GM12878 (cell line): ENCODE data around the gene YES1. TPM values are rescaled to one million over a fixed set of nuclear protein-coding genes. Genes with fewer than 3 reads are reported as not detected.

Source experiments
- ATAC-seq: fragments of 200-7000 bp; cut with Tn5 transposase; 3 replicates; pipeline ENCODE4 v1.9.1; 2020; ENCODE audit warnings: mild to moderate bottlenecking, moderate library complexity
- BruUV-seq: library from RNA; stranded (reverse); fragments of 400-500 nt; replicated peaks from 2 replicates; lab custom pipeline; 2021; lab: Mats Ljungman, UMichigan
- CTCF ChIA-PET: fragments of 300-600 bp; sonication (Branson Sonifier 250); formaldehyde crosslinking; extraction: SDS; loops from one replicate; lab custom pipeline; 2021; ENCODE audit warnings: inconsistent platforms; lab: Yijun Ruan, JAX
- POLR2A ChIA-PET: fragments of 350-600 bp; formaldehyde crosslinking; extraction: SDS; loops from one replicate; lab custom pipeline; 2021; ENCODE audit warnings: inconsistent platforms; lab: Charles Lee
- RAD21 ChIA-PET: fragments of 300-600 bp; sonication (Branson Sonifier 250); formaldehyde crosslinking; loops from one replicate; lab custom pipeline; 2023; ENCODE audit warnings: antibody characterized with exemption; ENCODE audit not compliant: unreplicated experiment; lab: Charles Lee
- SMC1A ChIA-PET: fragments of 300-600 bp; sonication (Branson Sonifier 250); formaldehyde crosslinking; loops from one replicate; lab custom pipeline; 2023; ENCODE audit not compliant: unreplicated experiment, uncharacterized antibody; lab: Charles Lee
- DNase-seq: peaks from one replicate; pipeline ENCODE4 v3.0.0-alpha.2; 2011; ENCODE audit warnings: low read depth, low spot score
- FAIRE-seq: peaks from 3 replicates; lab custom pipeline; 2011; peaks lifted over from hg19 to GRCh38; lab: Jason Lieb, UNC
- H2AFZ ChIP-seq: 2 replicates; pipeline ENCODE4 v1.6.0; 2011; ENCODE audit warnings: low read depth, low read length, control low read depth; ENCODE audit not compliant: control insufficient read depth
- H3K27ac ChIP-seq: 2 replicates; pipeline ENCODE4 v1.5.1; 2011; ENCODE audit warnings: control low read depth; ENCODE audit not compliant: control insufficient read depth, insufficient read depth
- H3K27me3 ChIP-seq, 2 experiments: replicated peaks in 1 of 2; 2 replicates each; pipeline versions ENCODE4 v1.6.0 to v1.6.1; 2011; ENCODE audit warnings: low read length in 1 of 2; ENCODE audit not compliant: control insufficient read depth in 2 of 2, insufficient read depth in 2 of 2
- H3K36me3 ChIP-seq, 2 experiments: 2 replicates each; pipeline ENCODE4 v1.5.1; 2011; ENCODE audit warnings: low read length in 1 of 2; ENCODE audit not compliant: control insufficient read depth in 2 of 2, insufficient read depth in 2 of 2
- H3K4me1 ChIP-seq: 2 replicates; pipeline ENCODE4 v1.6.1; 2011; ENCODE audit warnings: mild to moderate bottlenecking, low read length, moderate library complexity, mixed read lengths; ENCODE audit not compliant: control insufficient read depth, insufficient read depth
- H3K4me2 ChIP-seq: 2 replicates; pipeline ENCODE4 v1.6.0; 2011; ENCODE audit warnings: control low read depth; ENCODE audit not compliant: control insufficient read depth, insufficient read depth
- H3K4me3 ChIP-seq: fragments of 200-600 bp; sonication (generic); 2 replicates; pipeline ENCODE4 v1.5.1; 2016
- H3K79me2 ChIP-seq: 2 replicates; pipeline ENCODE4 v1.6.0; 2011; ENCODE audit warnings: low read length; ENCODE audit not compliant: control insufficient read depth, insufficient read depth
- H3K9ac ChIP-seq: 2 replicates; pipeline ENCODE4 v1.8.0; 2011; ENCODE audit warnings: low read length, control low read depth, mixed read lengths; ENCODE audit not compliant: control insufficient read depth, insufficient read depth
- H3K9me3 ChIP-seq: replicated peaks from 3 replicates; pipeline ENCODE4 v1.5.1; 2011; ENCODE audit warnings: mild to moderate bottlenecking, low read length; ENCODE audit not compliant: control insufficient read depth, insufficient read depth
- H4K20me1 ChIP-seq: 2 replicates; pipeline ENCODE4 v1.6.0; 2011; ENCODE audit not compliant: control insufficient read depth, insufficient read depth
- ATF3 ChIP-seq: IDR thresholded peaks from 2 replicates; pipeline ENCODE4 v1.6.1; 2011; ENCODE audit warnings: low read depth, mild to moderate bottlenecking, low read length, moderate library complexity, borderline replicate concordance; ENCODE audit errors: extremely low read depth
- E2F4 ChIP-seq: IDR thresholded peaks from 2 replicates; pipeline ENCODE4 v1.6.1; 2012; ENCODE audit warnings: low read depth, low read length, improper control_type of control experiment
- EED ChIP-seq: sonication (generic); IDR thresholded peaks from 2 replicates; pipeline ENCODE4 v1.6.1; 2016; ENCODE audit warnings: antibody characterized with exemption, low read depth
- FOS ChIP-seq: IDR thresholded peaks from 3 replicates; pipeline ENCODE4 v1.6.1; 2011; ENCODE audit warnings: borderline replicate concordance; ENCODE audit not compliant: insufficient read length; ENCODE audit errors: extremely low read depth
- NR2C2 ChIP-seq: IDR thresholded peaks from 2 replicates; pipeline ENCODE4 v1.6.1; 2011; ENCODE audit warnings: borderline replicate concordance, low read depth; ENCODE audit not compliant: control insufficient read depth, insufficient read length
- PAX8 ChIP-seq: fragments of 450-650 bp; IDR thresholded peaks from 2 replicates; pipeline ENCODE4 v1.6.1; 2017; ENCODE audit warnings: mild to moderate bottlenecking, moderate library complexity
- PBX3 ChIP-seq: IDR thresholded peaks from 2 replicates; pipeline ENCODE4 v1.6.1; 2011; ENCODE audit warnings: mild to moderate bottlenecking, low read depth, low read length, moderate library complexity; ENCODE audit not compliant: insufficient replicate concordance
- RAD51 ChIP-seq: fragments of 450-650 bp; IDR thresholded peaks from 2 replicates; pipeline ENCODE4 v1.6.1; 2016; ENCODE audit warnings: moderate library complexity, mild to moderate bottlenecking, inconsistent platforms
- RBBP5 ChIP-seq: fragments of 200-600 bp; sonication (generic); conservative IDR thresholded peaks from 2 replicates; pipeline ENCODE4 v1.6.1; 2016
- RCOR1 ChIP-seq: conservative IDR thresholded peaks from 2 replicates; pipeline ENCODE4 v1.6.1; 2012; ENCODE audit warnings: low read depth, low read length, improper control_type of control experiment
- SIN3A ChIP-seq: IDR thresholded peaks from 2 replicates; pipeline ENCODE4 v1.6.1; 2012; ENCODE audit warnings: low read depth, low read length, improper control_type of control experiment
- SPI1 ChIP-seq: IDR thresholded peaks from 2 replicates; pipeline ENCODE4 v1.6.1; 2011; ENCODE audit warnings: low read depth, mild to moderate bottlenecking, low read length, moderate library complexity, borderline replicate concordance; ENCODE audit not compliant: insufficient read depth
- SUZ12 ChIP-seq: fragments of 200-600 bp; sonication (generic); IDR thresholded peaks from one replicate; pipeline ENCODE4 v1.6.1; 2018; ENCODE audit warnings: antibody characterized with exemption, mild to moderate bottlenecking; ENCODE audit not compliant: unreplicated experiment
- TBL1XR1 ChIP-seq: IDR thresholded peaks from 2 replicates; pipeline ENCODE4 v1.6.1; 2012; ENCODE audit warnings: low read depth, low read length, improper control_type of control experiment
- WRNIP1 ChIP-seq: IDR thresholded peaks from 2 replicates; pipeline ENCODE4 v1.6.1; 2011; ENCODE audit warnings: low read depth, low read length, improper control_type of control experiment, borderline replicate concordance
- ZNF384 ChIP-seq: IDR thresholded peaks from 2 replicates; pipeline ENCODE4 v1.6.1; 2012; ENCODE audit warnings: low read depth, mild to moderate bottlenecking, low read length, improper control_type of control experiment, borderline replicate concordance
- ZSCAN29 ChIP-seq: fragments of 450-650 bp; IDR thresholded peaks from 2 replicates; pipeline ENCODE4 v1.6.1; 2017; ENCODE audit warnings: mild to moderate bottlenecking, moderate library complexity
- WGBS: methylation state at CpG from one replicate; pipeline ENCODE4 v1.1.6; 2016; ENCODE audit warnings: low lambda C conversion rate; ENCODE audit not compliant: insufficient replicate concordance, insufficient coverage; ENCODE audit errors: missing lambda C conversion rate; 5-methylcytosine and 5-hydroxymethylcytosine counted together
- in situ Hi-C: fragments of 300-500 bp; cut with MboI; formaldehyde crosslinking; loops from 9 replicates; pipeline ENCODE4 v1.14.3; 2018; ENCODE audit warnings: mixed read lengths
- intact Hi-C: fragments of 100-400 bp; cut with micrococcal nuclease; formaldehyde crosslinking; loops from one replicate; pipeline ENCODE4 v1.14.2; 2022; ENCODE audit not compliant: unreplicated experiment
- polyA plus RNA-seq, 11 experiments: library from polyadenylated mRNA; depleted of rRNA in 4 of 11; unstranded in 6 of 11; stranded (reverse) in 5 of 11; fragments of >200 nt; fragmentation: Nextera tagmentation in 4 of 11; fragmentation: Illumina TruSeq in 1 of 11; extraction: Ambion mirVana in 4 of 11; extraction: Trizol in 1 of 11; gene quantifications; 1 replicate in 1 of 11; 2 replicates in 10 of 11; pipeline versions ENCODE4 v1.2.1 to v1.2.3, GENCODE V29; 2011 to 2016; ENCODE audit warnings: inconsistent platforms in 2 of 11, missing spikeins in 2 of 11, low read depth in 1 of 11
- total RNA-seq, 4 experiments: library from RNA; depleted of rRNA in 3 of 4; stranded (reverse); fragments of >200 nt in 3 of 4; fragmentation: Illumina TruSeq in 1 of 4; extraction: Trizol in 1 of 4; gene quantifications; 2 replicates each; pipeline versions ENCODE4 v1.2.1 to v1.2.3, GENCODE V29; 2013 to 2021

The YES1 gene
- total and polyA plus RNA-seq, 10 of the 15 experiments (the other 5 are each of a cell fraction or from before 2014, with no cell fraction given), result 2.3 to 7.9 (median 5.8) TPM

- Histone ChIP-seq H3K4me2 (no peak overlapping the region), H4K20me1 (no peaks in the 10 kb centered on the region), H3K4me1 (no peaks in the 10 kb centered on the region), H3K36me3 (no peaks in the 10 kb centered on the region), H3K9ac (no peak overlapping the region), H3K9me3 (no peaks in the 10 kb centered on the region), H3K27ac (no peak overlapping the region), H3K27me3 (no peaks in the 10 kb centered on the region), H3K4me3 (no peak overlapping the region), H2AFZ (no peak overlapping the region)
- no peak for DNase-seq
- no peak for FAIRE-seq
- ChIA-PET CTCF (interaction anchor here (0.8 to 4.1 kb wide), 3 partner anchors 9 to 697 kb away, joined by 4 to 21 read pairs (median 5); no protein-coding TSS in a partner anchor), SMC1A (interaction anchor here (0.5 to 1.4 kb wide), 4 partner anchors 9 to 440 kb away, joined by 3 to 4 read pairs (median 3); no protein-coding TSS in a partner anchor), POLR2A (interaction anchor here (0.6 kb wide), 1 partner anchor 529 kb away, joined by 3 read pairs; no protein-coding TSS in a partner anchor)
- 59% methylated on average over 8 of the region's 8 CpGs for WGBS
- ATAC-seq, result no peak
- in situ Hi-C loops, result no loop called here
- no TSS peak for BruUV-seq
- intact Hi-C loops, result no loop called here
- TF ChIP-seq WRNIP1, result no peak
- TF ChIP-seq RBBP5, result no peak
- no peak for TF ChIP-seq FOS
- no peak for TF ChIP-seq ATF3
- no peak for TF ChIP-seq SUZ12
- no peak for TF ChIP-seq NR2C2
- no peak for TF ChIP-seq RCOR1
- no peak for TF ChIP-seq PAX8
- TF ChIP-seq ZSCAN29, result no peak
- no peak for TF ChIP-seq SIN3A
- no peak for TF ChIP-seq ZNF384
- TF ChIP-seq TBL1XR1, result no peak
- TF ChIP-seq PBX3, result no peak
- TF ChIP-seq E2F4, result no peak
- TF ChIP-seq RAD51, result no peak
- TF ChIP-seq SPI1, result no peak
- no peak for TF ChIP-seq EED
- TF ChIP-seq, all 136 proteins: peak for 0
- RAD21 ChIA-PET, result interaction anchor here (1.4 kb wide), 1 partner anchor 9 kb away, joined by 4 read pairs; no protein-coding TSS in a partner anchor
- H3K79me2 ChIP-seq, result no peaks in the 10 kb centered on the region
Measured at GRCh38 chr18:848062-848861, 36.2 kb upstream of the YES1 start.
